ENCODE measurements around the gene GRAMD2A. TPM values are rescaled to one million over a fixed set of nuclear protein-coding genes. Genes with fewer than 3 reads are reported as not detected.

Gene GRAMD2A
- total RNA-seq, 1 experiment from 2014 or later, result 1.3 TPM

DNA sequence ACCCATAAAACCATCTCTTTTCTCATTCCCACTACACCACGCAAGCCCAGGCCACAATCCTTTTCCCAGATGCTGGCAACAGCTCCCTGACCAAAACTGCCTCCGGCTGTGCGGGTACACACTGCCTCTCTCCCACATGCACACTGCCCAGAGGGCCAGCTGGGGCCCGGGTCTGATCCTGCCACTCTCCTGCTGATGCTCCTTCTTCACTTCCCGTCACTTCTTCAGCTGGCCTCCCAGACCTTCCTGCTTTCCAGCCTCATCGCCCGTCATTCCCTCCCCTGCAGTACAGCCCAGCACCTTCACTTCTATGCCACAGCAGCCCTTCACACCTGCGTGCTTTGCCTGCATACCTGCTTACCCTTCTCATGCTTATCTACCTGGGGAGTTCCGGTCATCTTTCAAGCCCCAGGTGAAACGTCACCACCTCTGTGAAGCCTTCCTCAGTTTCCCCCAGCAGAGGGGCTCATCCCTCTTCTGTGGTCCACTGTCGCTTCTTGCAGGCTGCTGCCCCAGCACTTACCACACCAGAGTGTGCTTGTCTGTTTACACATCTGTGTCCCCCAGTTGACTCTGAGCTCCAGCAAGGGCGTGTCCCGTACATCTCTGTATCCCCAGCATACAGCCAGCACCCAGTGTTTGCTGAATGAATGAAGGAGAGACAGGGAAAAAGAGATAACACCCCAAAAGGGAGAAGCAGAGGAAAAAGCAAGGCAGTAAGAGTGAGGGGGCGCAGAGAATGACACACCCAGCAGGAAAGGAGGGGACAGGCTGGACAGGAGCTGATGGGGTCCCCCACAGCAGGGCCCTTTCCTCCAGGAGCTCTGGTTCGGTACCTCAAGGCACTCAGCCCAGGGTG is 22.2 kb downstream of the GRAMD2A start:
- H3K9me3 Mint-ChIP-seq, result no peaks in the 10 kb centered on the region
- no peaks in the 10 kb centered on the region for H4K20me1 ChIP-seq (ENCODE audit: control insufficient read depth, insufficient read depth, insufficient read length)
- no peak overlapping the region for H2BK20ac ChIP-seq (ENCODE audit: low read depth, low read length, poor library complexity, severe bottlenecking)
- no peaks in the 10 kb centered on the region for H3K9me3 ChIP-seq (ENCODE audit: control insufficient read depth, low read depth, low read length)
- H3K27me3 Mint-ChIP-seq (ENCODE audit: low read depth), result peaks cover 2% of the 10 kb centered on the region; the same call in 1 of the 2 replicates
- H3K4me1 Mint-ChIP-seq, result peaks cover 6 to 11% of the 10 kb centered on the region in 2 experiments
- TF ChIP-seq, protein P1, sequence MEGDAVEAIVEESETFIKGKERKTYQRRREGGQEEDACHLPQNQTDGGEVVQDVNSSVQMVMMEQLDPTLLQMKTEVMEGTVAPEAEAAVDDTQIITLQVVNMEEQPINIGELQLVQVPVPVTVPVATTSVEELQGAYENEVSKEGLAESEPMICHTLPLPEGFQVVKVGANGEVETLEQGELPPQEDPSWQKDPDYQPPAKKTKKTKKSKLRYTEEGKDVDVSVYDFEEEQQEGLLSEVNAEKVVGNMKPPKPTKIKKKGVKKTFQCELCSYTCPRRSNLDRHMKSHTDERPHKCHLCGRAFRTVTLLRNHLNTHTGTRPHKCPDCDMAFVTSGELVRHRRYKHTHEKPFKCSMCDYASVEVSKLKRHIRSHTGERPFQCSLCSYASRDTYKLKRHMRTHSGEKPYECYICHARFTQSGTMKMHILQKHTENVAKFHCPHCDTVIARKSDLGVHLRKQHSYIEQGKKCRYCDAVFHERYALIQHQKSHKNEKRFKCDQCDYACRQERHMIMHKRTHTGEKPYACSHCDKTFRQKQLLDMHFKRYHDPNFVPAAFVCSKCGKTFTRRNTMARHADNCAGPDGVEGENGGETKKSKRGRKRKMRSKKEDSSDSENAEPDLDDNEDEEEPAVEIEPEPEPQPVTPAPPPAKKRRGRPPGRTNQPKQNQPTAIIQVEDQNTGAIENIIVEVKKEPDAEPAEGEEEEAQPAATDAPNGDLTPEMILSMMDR (conservative IDR thresholded peaks at IDR 0.05), result no peak
- H3K79me1 ChIP-seq (ENCODE audit: insufficient read depth, low read depth, low read length, poor library complexity, severe bottlenecking), result no peaks in the 10 kb centered on the region
- H3K4ac ChIP-seq (ENCODE audit: low read depth, low read length), result no peak overlapping the region
- H2BK12ac ChIP-seq (ENCODE audit: insufficient read length, low read depth, low read length), result no peak overlapping the region
- H3K23ac ChIP-seq (ENCODE audit: insufficient read length, low read depth, low read length), result no peak overlapping the region
- H4K5ac ChIP-seq (ENCODE audit: insufficient read length, low read depth, low read length), result no peak overlapping the region
- no peak overlapping the region for H3K4me3 Mint-ChIP-seq
- no peak overlapping the region for H3K27ac ChIP-seq (ENCODE audit: insufficient read length, low read depth, low read length)
- no peak overlapping the region for H2AFZ ChIP-seq (ENCODE audit: low read length)
- no CpG with 5 or more reads among the region's 15 CpGs for WGBS (ENCODE audit: extremely low coverage, insufficient read length, low lambda C conversion rate)
- H4K91ac ChIP-seq (ENCODE audit: insufficient read length, low read depth, low read length), result no peak overlapping the region
- no peak overlapping the region for H3K18ac ChIP-seq (ENCODE audit: insufficient read length, low read depth, low read length)
- no peak overlapping the region for H2AK5ac ChIP-seq (ENCODE audit: insufficient read length, low read length)
- DNase-seq, result no peak
- no peak overlapping the region; a peak in 4 of 7 replicates for H3K27ac Mint-ChIP-seq
- no peak overlapping the region for H4K8ac ChIP-seq (replicated peaks; ENCODE audit: insufficient read length, low read depth, low read length)
- peaks cover 4% of the 10 kb centered on the region for H3K23me2 ChIP-seq (ENCODE audit: insufficient read length, low read depth, low read length, poor library complexity, severe bottlenecking)
- no peak overlapping the region for H3K4me2 ChIP-seq (ENCODE audit: insufficient read depth, insufficient read length, low read length)
- no peak overlapping the region for H2BK5ac ChIP-seq (ENCODE audit: insufficient read length, low read length)
- no peak overlapping the region for H3K56ac ChIP-seq (ENCODE audit: insufficient read length, low read depth, low read length)
- H3K14ac ChIP-seq (ENCODE audit: insufficient read depth, low read length), result peak overlapping the region; percentile 49; the same call in 1 of the 2 replicates
- no peak overlapping the region for H3K9ac ChIP-seq (ENCODE audit: extremely low read depth, insufficient read length, low read length)
- H3T11ph ChIP-seq (ENCODE audit: low read length), result no peak overlapping the region
- no peaks in the 10 kb centered on the region for H3K4me1 ChIP-seq (ENCODE audit: insufficient read depth, low read length)
- no peaks in the 10 kb centered on the region for H3K79me2 ChIP-seq (ENCODE audit: insufficient read depth, low read length)
- H3K36me3 Mint-ChIP-seq (ENCODE audit: insufficient read depth in 1 of 3, low read depth in 3 of 3), result no peaks in the 10 kb centered on the region
- no peaks in the 10 kb centered on the region for H3K27me3 ChIP-seq (ENCODE audit: insufficient read depth, low read length)
- no peak overlapping the region for H2BK15ac ChIP-seq (ENCODE audit: low read depth, low read length)
- no peak overlapping the region for H2BK120ac ChIP-seq (ENCODE audit: low read depth, low read length, poor library complexity, severe bottlenecking)
